Mucosa of stomach (tissue), 1 donor: ENCODE data around the gene TES.
A peak's percentile ranks its signal among the peaks of the same experiment; 100 is the strongest.

Experiments
- H3K27me3 ChIP-seq: one replicate; pipeline ENCODE4 v1.7.0; 2013; ENCODE audit warnings: mild to moderate bottlenecking, low read length; ENCODE audit not compliant: control insufficient read depth, insufficient read depth
- H3K36me3 ChIP-seq: one replicate; pipeline ENCODE4 v1.7.0; 2013; ENCODE audit warnings: low read length; ENCODE audit not compliant: control insufficient read depth, insufficient read depth
- H3K4me1 ChIP-seq: one replicate; pipeline ENCODE4 v1.7.0; 2013; ENCODE audit warnings: mild to moderate bottlenecking, low read length; ENCODE audit not compliant: control insufficient read depth, insufficient read depth
- H3K4me3 ChIP-seq: one replicate; pipeline ENCODE4 v1.7.0; 2013; ENCODE audit warnings: low read length
- H3K9ac ChIP-seq: one replicate; pipeline ENCODE4 v1.7.0; 2013; ENCODE audit warnings: mild to moderate bottlenecking, low read length, moderate library complexity
- H3K9me3 ChIP-seq: one replicate; pipeline ENCODE4 v1.7.0; 2013; ENCODE audit warnings: mild to moderate bottlenecking, low read length, moderate library complexity; ENCODE audit not compliant: control insufficient read depth
- donor health status: Pancreatic carcinoma.

Gene TES

GRCh38 chr7:116210345-116211005, at the start of gene TES:
Gene TES (plus strand): TSS chr7:116210539. CDS start chr7:116210708, 169 bp downstream.
- H3K4me1 ChIP-seq, result peaks cover 19% of the 10 kb centered on the region
- H3K4me3 ChIP-seq, result peak within 1 kb of the TSS; percentile 79
- H3K9me3 ChIP-seq, result no peaks in the 10 kb centered on the region
- peak within 1 kb of the TSS; percentile 95 for H3K9ac ChIP-seq
- no peaks in the 10 kb centered on the region for H3K27me3 ChIP-seq
- no peaks in the 10 kb centered on the region for H3K36me3 ChIP-seq

GRCh38 chr7:116161728-116162127, 48.6 kb upstream of the TES start:
- Histone ChIP-seq H3K27me3 (no peaks in the 10 kb centered on the region), H3K36me3 (no peaks in the 10 kb centered on the region), H3K9ac (no peak overlapping the region), H3K4me3 (no peak overlapping the region), H3K9me3 (no peaks in the 10 kb centered on the region), H3K4me1 (no peaks in the 10 kb centered on the region)

- no peaks in the 10 kb centered on the region for H3K27me3 ChIP-seq
- no peak overlapping the region for H3K9ac ChIP-seq
- no peaks in the 10 kb centered on the region for H3K36me3 ChIP-seq
- H3K4me1 ChIP-seq, result no peaks in the 10 kb centered on the region
- H3K9me3 ChIP-seq, result no peaks in the 10 kb centered on the region
- H3K4me3 ChIP-seq, result no peak overlapping the region
These were observed 48.1 kb upstream of the TES start for GRCh38 chr7:116162254-116162653.

GRCh38 chr7:116162992-116163391, 47.3 kb upstream of the TES start:
- Histone ChIP-seq H3K9me3 (no peaks in the 10 kb centered on the region), H3K27me3 (no peaks in the 10 kb centered on the region), H3K36me3 (no peaks in the 10 kb centered on the region), H3K4me1 (no peaks in the 10 kb centered on the region), H3K4me3 (no peak overlapping the region), H3K9ac (no peak overlapping the region)

- Histone ChIP-seq H3K27me3 (no peaks in the 10 kb centered on the region), H3K4me3 (no peak overlapping the region), H3K36me3 (no peaks in the 10 kb centered on the region)
These were observed 45.6 kb upstream of the TES start for GRCh38 chr7:116164552-116165306.

GRCh38 chr7:116165717-116166116, 44.6 kb upstream of the TES start:
- no peaks in the 10 kb centered on the region for H3K36me3 ChIP-seq

More at GRCh38 chr7:116164552-116165306, 45.6 kb upstream of the TES start:
- no peak overlapping the region for H3K9ac ChIP-seq
- H3K4me1 ChIP-seq, result no peaks in the 10 kb centered on the region
- H3K9me3 ChIP-seq, result no peaks in the 10 kb centered on the region

GRCh38 chr7:116166156-116166555, 44.2 kb upstream of the TES start:
- Histone ChIP-seq H3K4me3 (no peak overlapping the region), H3K27me3 (no peaks in the 10 kb centered on the region)

More at GRCh38 chr7:116165717-116166116, 44.6 kb upstream of the TES start:
- Histone ChIP-seq H3K4me1 (peaks cover 5% of the 10 kb centered on the region), H3K27me3 (no peaks in the 10 kb centered on the region), H3K4me3 (no peak overlapping the region), H3K9ac (no peak overlapping the region), H3K9me3 (no peaks in the 10 kb centered on the region)

GRCh38 chr7:116167177-116167576, 43.2 kb upstream of the TES start:
- Histone ChIP-seq H3K4me1 (peaks cover 5% of the 10 kb centered on the region), H3K36me3 (no peaks in the 10 kb centered on the region), H3K9me3 (no peaks in the 10 kb centered on the region), H3K27me3 (no peaks in the 10 kb centered on the region), H3K9ac (no peak overlapping the region), H3K4me3 (no peak overlapping the region)

More at GRCh38 chr7:116166156-116166555, 44.2 kb upstream of the TES start:
- Histone ChIP-seq H3K9me3 (no peaks in the 10 kb centered on the region), H3K36me3 (no peaks in the 10 kb centered on the region), H3K4me1 (peaks cover 5% of the 10 kb centered on the region), H3K9ac (no peak overlapping the region)

- no peaks in the 10 kb centered on the region for H3K9me3 ChIP-seq
- peaks cover 5% of the 10 kb centered on the region for H3K4me1 ChIP-seq
- no peak overlapping the region for H3K4me3 ChIP-seq
- H3K9ac ChIP-seq, result no peak overlapping the region
- no peaks in the 10 kb centered on the region for H3K27me3 ChIP-seq
- H3K36me3 ChIP-seq, result no peaks in the 10 kb centered on the region
These were observed 41.3 kb upstream of the TES start for GRCh38 chr7:116169060-116169459.

- H3K27me3 ChIP-seq, result no peaks in the 10 kb centered on the region
- H3K36me3 ChIP-seq, result no peaks in the 10 kb centered on the region
- no peak overlapping the region for H3K4me3 ChIP-seq
- H3K9me3 ChIP-seq, result no peaks in the 10 kb centered on the region
- peaks cover 5% of the 10 kb centered on the region for H3K4me1 ChIP-seq
- no peak overlapping the region for H3K9ac ChIP-seq
These were observed 40.2 kb upstream of the TES start for GRCh38 chr7:116170180-116170579.

- no peak overlapping the region for H3K9ac ChIP-seq
- H3K27me3 ChIP-seq, result no peaks in the 10 kb centered on the region
- no peaks in the 10 kb centered on the region for H3K36me3 ChIP-seq
- peaks cover 5% of the 10 kb centered on the region for H3K4me1 ChIP-seq
- no peaks in the 10 kb centered on the region for H3K9me3 ChIP-seq
- no peak overlapping the region for H3K4me3 ChIP-seq
These were observed 39.2 kb upstream of the TES start for GRCh38 chr7:116171094-116171493.

- no peak overlapping the region for H3K9ac ChIP-seq
- no peak overlapping the region for H3K4me3 ChIP-seq
- H3K9me3 ChIP-seq, result no peaks in the 10 kb centered on the region
- peaks cover 5% of the 10 kb centered on the region for H3K4me1 ChIP-seq
- H3K27me3 ChIP-seq, result no peaks in the 10 kb centered on the region
- H3K36me3 ChIP-seq, result no peaks in the 10 kb centered on the region
These were observed 38.0 kb upstream of the TES start for GRCh38 chr7:116172353-116172752.
